Left renal cortex interstitium (tissue), 4 donors: Measurements from ENCODE around the gene INPP5K. TPM values are rescaled to one million over a fixed set of nuclear protein-coding genes. Genes with fewer than 3 reads are reported as not detected.

ENCODE experiments used
- polyA plus RNA-seq, 4 donors: library from polyadenylated mRNA; unstranded; fragments of 120-200 nt; gene quantifications; one replicate each; pipeline ENCODE4 v1.2.1, GENCODE V29; 2013; ENCODE audit not compliant: insufficient read length in 4 of 4

INPP5K gene
- polyA plus RNA-seq, 4 donors = 21.2 to 26.5 (median 22.6) TPM

Other genes with a start within 250 kb of the INPP5K start
- not detected for gene BHLHA9, start 246.2 kb downstream of the INPP5K start, polyA plus RNA-seq
- gene TRARG1, start 236.9 kb downstream of the INPP5K start, polyA plus RNA-seq = under 1 TPM; 0.05 to 0.13 (median 0.07) TPM
- 1,000 to 10,000 TPM in 3 of 4 donors, 100 to 1,000 TPM in 1; 949 to 1,137 (median 1,040) TPM for gene YWHAE, start 116.4 kb downstream of the INPP5K start, polyA plus RNA-seq
- gene CRK, start 60.4 kb downstream of the INPP5K start, polyA plus RNA-seq = 10 to 100 TPM; 56.0 to 68.1 (median 64.0) TPM
- gene MYO1C, start 23.9 kb downstream of the INPP5K start, polyA plus RNA-seq = 10 to 100 TPM; 71.1 to 88.7 (median 78.6) TPM
- gene PITPNA, start 46.2 kb upstream of the INPP5K start, polyA plus RNA-seq = 10 to 100 TPM; 74.9 to 83.7 (median 81.6) TPM
- gene SLC43A2, start 112.2 kb upstream of the INPP5K start, polyA plus RNA-seq = 10 to 100 TPM; 31.9 to 35.8 (median 33.5) TPM
- 1 to 10 TPM; 5.7 to 9.7 (median 8.2) TPM for gene SCARF1, start 129.1 kb upstream of the INPP5K start, polyA plus RNA-seq
- gene RILP, start 133.3 kb upstream of the INPP5K start, polyA plus RNA-seq = 1 to 10 TPM; 4.5 to 6.4 (median 5.2) TPM
- 100 to 1,000 TPM; 290 to 334 (median 302) TPM for gene PRPF8, start 168.3 kb upstream of the INPP5K start, polyA plus RNA-seq
- 1 to 10 TPM; 5.3 to 7.0 (median 6.4) TPM for gene TLCD2, start 193.8 kb upstream of the INPP5K start, polyA plus RNA-seq
- 10 to 100 TPM; 11.6 to 23.2 (median 18.8) TPM for gene WDR81, start 208.1 kb upstream of the INPP5K start, polyA plus RNA-seq
- gene SERPINF2, start 226.3 kb upstream of the INPP5K start, polyA plus RNA-seq = 100 to 1,000 TPM in 2 of 4 donors, 10 to 100 TPM in 2; 79.0 to 117 (median 99.2) TPM
- gene SERPINF1, start 245.4 kb upstream of the INPP5K start, polyA plus RNA-seq = 100 to 1,000 TPM; 129 to 224 (median 167) TPM